ENCODE results near the gene REX1BD. TPM values are rescaled to one million over a fixed set of nuclear protein-coding genes. Genes with fewer than 3 reads are reported as not detected.

REX1BD gene
- total and polyA plus RNA-seq, 2 of the 8 experiments (the other 6 are each of a cell fraction or from before 2014, with no cell fraction given), result 56.8 to 62.7 TPM

DNA sequence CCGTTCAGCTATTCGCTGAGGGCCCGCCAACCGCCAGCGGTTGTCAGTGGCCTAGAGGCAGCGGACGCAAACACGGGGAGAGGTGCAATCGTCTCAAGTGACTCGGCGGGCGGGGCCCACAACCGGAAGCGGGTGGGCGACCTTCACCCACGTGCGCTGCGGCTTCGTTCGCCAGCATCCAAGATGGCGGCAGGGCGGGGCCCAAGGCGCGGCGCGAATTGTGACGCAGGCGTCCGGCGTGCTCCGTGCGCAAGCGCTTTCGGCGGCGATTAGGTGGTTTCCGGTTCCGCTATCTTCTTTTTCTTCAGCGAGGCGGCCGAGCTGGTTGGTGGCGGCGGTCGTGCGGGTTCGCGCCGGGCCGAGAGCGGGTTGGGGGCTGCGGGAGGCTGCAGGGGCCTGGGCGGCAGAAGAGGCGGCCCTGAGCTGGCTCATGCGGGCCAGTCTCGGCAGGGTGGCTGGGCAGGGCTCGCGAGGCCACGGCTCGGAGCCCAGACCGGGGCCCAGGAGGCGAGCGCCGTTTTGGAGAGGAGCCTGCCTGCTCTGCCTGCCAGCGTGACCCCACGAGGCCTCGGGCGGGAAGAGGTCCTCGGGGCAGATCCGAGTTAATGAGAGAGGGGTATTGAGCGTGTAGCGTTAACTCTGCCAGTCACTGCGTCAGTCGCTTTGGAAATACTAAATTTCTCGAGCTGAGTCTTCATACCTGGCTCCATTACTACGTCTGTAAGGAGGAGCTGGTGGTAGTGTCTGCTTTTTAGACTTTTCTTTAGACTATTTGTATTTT lies 16.8 kb upstream of the REX1BD start, which contains the start of gene UBA52 (continued):
- TF ChIP-seq TAF1 (IDR thresholded peaks at IDR 0.05; ENCODE audit: low read depth, low read length), result peak; percentile 97
